Sigmoid colon (tissue), 4 donors: Measurements from ENCODE around the gene NNT.

Experiments
- CTCF ChIP-seq, 4 experiments: fragments of 450-650 bp in 3 of 4; fragments of 200-600 bp in 1 of 4; IDR thresholded peaks; one replicate each; pipeline ENCODE4 v1.5.1; 2016 to 2019; ENCODE audit warnings: antibody characterized with exemption in 4 of 4, mild to moderate bottlenecking in 3 of 4, moderate library complexity in 2 of 4
- EP300 ChIP-seq, 4 donors: sonication (generic); formaldehyde crosslinking; IDR thresholded peaks; one replicate each; pipeline ENCODE4 v1.6.1; 2017; ENCODE audit warnings: antibody characterized with exemption in 4 of 4
- POLR2A ChIP-seq, 2 donors: fragments of 450-650 bp; IDR thresholded peaks; one replicate each; pipeline ENCODE4 v1.6.1; 2016; ENCODE audit warnings: antibody characterized with exemption in 2 of 2, mild to moderate bottlenecking in 2 of 2, moderate library complexity in 2 of 2
- POLR2AphosphoS5 ChIP-seq, 4 donors: sonication (generic); formaldehyde crosslinking; IDR thresholded peaks; one replicate each; pipeline ENCODE4 v1.6.1; 2017; ENCODE audit warnings: antibody characterized with exemption in 4 of 4

- no peak for TF ChIP-seq CTCF (IDR thresholded peaks at IDR 0.05)
- TF ChIP-seq EP300 (IDR thresholded peaks at IDR 0.05): no peak
- TF ChIP-seq POLR2AphosphoS5 (IDR thresholded peaks at IDR 0.05): no peak
- no peak for TF ChIP-seq POLR2A (IDR thresholded peaks at IDR 0.05)
These were observed 56.1 kb downstream of the NNT start for GRCh38 chr5:43659075-43659474.
